H1 (cell line): ENCODE measurements around the gene PPP1R15B. TPM values are rescaled to one million over a fixed set of nuclear protein-coding genes. Genes with fewer than 3 reads are reported as not detected.

ENCODE experiments used
- CHD2 ChIP-seq: IDR thresholded peaks from 2 replicates; pipeline ENCODE4 v1.6.1; 2012; ENCODE audit warnings: low read length, improper control_type of control experiment
- polyA plus RNA-seq, 7 experiments: library from polyadenylated mRNA; depleted of rRNA in 3 of 7; stranded (reverse) in 5 of 7; unstranded in 2 of 7; fragments of >200 nt in 5 of 7; fragments of 200-250 nt in 2 of 7; gene quantifications; 1 replicate in 5 of 7; 2 replicates in 1 of 7; 4 replicates in 1 of 7; pipeline versions ENCODE4 v1.2.1 to v1.2.3, GENCODE V29; 2011 to 2013; ENCODE audit warnings: missing spikeins in 2 of 7, mixed read lengths in 2 of 7
- total RNA-seq: library from RNA; stranded (reverse); fragmentation: NEBNext Ultra II Directional; extraction: Animal tissue kit (Norgen Biotek cat#: 25700); gene quantifications from 2 replicates; pipeline ENCODE4 v1.2.1, GENCODE V29; 2021

The PPP1R15B gene
- total and polyA plus RNA-seq, 2 of the 8 experiments (the other 6 are each of a cell fraction or from before 2014, with no cell fraction given), result 14.4 to 72.2 TPM

GRCh38 chr1:204357551-204358490, 53.8 kb downstream of the PPP1R15B start (continued):
- no peak for TF ChIP-seq CHD2
